HG02870 (cell line): ENCODE results near the gene PLA2G2C.

Source experiments
- ATAC-seq: cut with Tn5 transposase; IDR thresholded peaks from one replicate; pipeline ENCODE4 v1.9.1; 2021; ENCODE audit warnings: mild to moderate bottlenecking, moderate library complexity; ENCODE audit not compliant: unreplicated experiment

The PLA2G2C gene

GRCh38 chr1:20158358-20159070, 27.8 kb downstream of the PLA2G2C start:
- ATAC-seq = no peak

DNA sequence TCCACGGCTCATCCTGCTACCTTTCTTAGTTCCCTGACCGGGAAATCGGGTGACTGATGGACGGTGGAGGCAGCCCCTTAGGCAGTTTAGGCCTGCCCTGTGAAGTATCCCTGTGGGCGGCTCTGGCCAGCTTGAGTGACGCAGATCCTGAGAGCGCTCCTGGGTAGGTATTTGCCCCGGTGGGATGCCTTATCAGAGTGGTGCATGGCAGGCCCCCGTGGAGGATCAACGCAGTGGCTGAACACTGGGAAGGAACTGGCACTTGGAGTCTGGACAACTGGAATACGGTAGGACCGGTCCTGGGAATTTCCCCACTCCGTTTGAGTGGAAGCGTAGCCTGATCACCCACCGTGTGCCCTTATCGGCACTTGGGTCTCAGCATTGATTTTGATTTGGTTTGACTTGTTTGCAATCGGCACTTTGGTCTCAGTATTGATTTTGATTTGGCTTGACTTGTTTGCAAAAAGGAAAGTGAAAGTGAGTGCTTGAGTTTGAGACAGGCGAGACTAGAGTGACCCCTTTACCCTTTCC, 32.0 kb downstream of the PLA2G2C start:
- no peak for ATAC-seq

- no peak for ATAC-seq
Measured at GRCh38 chr1:20153000-20153418, 33.3 kb downstream of the PLA2G2C start.

- no peak for ATAC-seq
Measured at GRCh38 chr1:20152599-20152930, 33.8 kb downstream of the PLA2G2C start.

GRCh38 chr1:20151906-20152598, 34.3 kb downstream of the PLA2G2C start:
- ATAC-seq = no peak

GRCh38 chr1:20150969-20151368, 35.3 kb downstream of the PLA2G2C start:
- ATAC-seq = no peak

GRCh38 chr1:20150326-20150705, 36.0 kb downstream of the PLA2G2C start:
- ATAC-seq = no peak

- no peak for ATAC-seq
Measured at GRCh38 chr1:20149601-20150325, 36.6 kb downstream of the PLA2G2C start.

- no peak for ATAC-seq
Measured at GRCh38 chr1:20148571-20149500, 37.5 kb downstream of the PLA2G2C start.

- ATAC-seq = no peak
Measured at GRCh38 chr1:20147846-20148570, 38.3 kb downstream of the PLA2G2C start.

DNA sequence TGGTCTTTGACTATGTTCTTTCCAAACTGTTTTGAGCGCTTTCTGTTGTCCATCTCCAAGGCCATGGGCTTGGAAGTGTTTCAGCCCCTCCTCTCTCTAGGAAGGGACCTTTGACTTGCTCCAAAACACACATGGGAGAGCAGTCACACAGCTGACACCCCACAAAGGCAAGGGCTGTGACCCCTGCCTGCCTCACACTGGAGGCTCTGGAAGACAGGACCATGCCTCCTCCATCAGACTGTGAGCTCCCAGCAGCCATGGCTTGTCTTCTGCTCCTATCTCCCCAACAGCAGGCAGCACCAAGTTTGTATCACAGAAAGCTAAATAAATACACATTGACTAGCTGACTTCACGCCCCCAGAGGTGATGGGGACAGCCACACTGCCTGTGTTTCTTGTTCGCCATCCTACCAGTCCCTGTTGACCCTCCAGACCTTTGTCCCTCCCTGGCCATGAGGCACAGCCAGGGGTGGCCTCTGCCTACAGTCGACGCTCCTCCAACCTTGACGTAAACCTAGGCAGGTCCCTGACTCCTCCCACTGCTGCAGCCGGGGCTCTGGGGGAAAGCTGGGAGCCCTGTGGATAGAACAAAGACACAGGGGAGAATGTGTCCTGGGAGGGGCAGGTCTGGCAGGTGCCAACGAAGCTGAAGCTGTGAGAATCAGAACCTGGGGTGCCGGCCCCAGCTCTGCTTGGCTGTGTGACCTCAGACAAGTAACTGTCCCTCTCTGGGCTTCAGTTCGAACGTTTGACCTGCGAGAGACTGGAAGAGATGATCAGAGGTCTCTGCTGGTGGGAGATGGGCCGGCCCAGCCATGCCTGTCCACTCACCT, 42.4 kb downstream of the PLA2G2C start:
- no peak for ATAC-seq

GRCh38 chr1:20143318-20143717, 43.0 kb downstream of the PLA2G2C start:
- no peak for ATAC-seq

DNA sequence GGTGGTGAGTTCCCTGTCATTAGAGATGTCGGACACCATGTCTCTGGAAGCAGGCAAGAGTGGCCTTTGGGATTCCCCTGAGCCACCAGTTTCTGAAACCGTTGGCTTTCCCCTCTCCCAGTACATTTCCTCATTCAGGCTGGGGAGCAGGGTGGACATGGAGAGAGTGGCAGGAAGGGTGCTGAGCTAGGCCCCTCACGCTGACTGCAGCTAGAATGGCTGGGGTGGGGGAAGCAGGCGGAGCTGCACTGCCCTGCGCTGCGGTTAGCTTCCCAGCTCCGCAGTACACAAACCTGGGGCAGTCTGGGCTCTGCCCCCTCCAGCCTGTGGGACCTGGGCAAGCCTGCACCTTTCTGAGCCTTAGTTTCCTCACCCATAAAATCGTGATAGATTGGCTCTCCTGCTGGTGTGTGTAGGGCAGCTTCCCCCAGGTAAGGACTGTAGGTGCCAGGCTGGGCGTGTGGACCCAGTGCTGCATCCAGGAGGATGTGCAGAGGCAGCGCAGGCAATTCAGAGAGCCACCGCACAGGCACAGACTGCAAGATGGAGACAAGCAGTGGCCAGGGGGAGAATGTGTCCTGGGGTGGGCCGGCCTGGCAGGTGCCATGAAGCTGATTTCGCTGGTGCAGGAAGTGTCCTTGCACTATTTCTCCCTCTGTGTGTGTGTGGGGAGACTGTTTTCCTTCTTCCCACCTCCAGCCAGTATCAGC, 44.2 kb downstream of the PLA2G2C start:
- ATAC-seq = no peak

DNA sequence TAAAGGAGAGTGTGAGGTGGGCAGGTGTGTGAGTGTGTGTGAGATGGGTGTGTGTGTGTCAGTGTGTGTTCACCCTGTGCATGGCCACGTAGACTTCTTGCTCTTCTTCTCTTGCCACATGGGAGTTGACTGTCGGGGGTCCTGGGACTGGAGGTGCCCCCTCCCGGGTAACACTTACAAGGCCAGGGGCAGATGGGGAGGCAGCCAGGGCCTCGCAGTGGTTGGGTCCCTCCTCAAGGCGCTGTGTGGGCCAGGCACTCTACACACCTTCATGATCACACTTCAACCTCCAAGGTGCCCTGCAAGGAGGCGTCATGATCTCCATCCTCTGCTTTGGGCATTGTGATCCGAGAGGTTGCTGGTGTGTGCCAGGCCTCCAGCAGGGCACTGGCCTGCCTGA, 44.9 kb downstream of the PLA2G2C start:
- no peak for ATAC-seq

DNA sequence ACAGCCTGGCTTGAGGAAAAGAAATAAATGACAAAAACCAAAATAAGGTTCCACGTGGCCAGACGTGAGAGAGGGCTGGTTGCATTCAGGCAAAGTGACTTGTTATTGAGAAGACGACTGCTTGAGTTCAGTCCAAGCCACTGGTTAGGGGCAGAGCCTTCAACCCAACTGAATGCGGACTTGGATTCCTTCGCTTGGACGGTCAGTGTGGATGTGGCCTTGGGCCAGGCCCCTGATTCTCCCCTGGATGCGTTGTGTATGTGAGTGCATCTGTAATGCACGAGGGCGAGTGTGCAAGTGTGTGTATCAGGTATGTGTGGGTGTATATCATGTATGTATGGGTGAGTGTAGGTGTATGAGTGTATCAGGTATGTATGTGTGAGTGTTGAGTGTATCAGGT, 45.3 kb downstream of the PLA2G2C start:
- no peak for ATAC-seq

GRCh38 chr1:20139776-20140612, 46.3 kb downstream of the PLA2G2C start:
- ATAC-seq = no peak

- no peak for ATAC-seq
Measured at GRCh38 chr1:20138961-20139550, 47.3 kb downstream of the PLA2G2C start, which contains the start of gene PLA2G2F. PLA2G2F (plus strand) TSS chr1:20139323; CDS start chr1:20139428, 105 bp downstream.
